ENCODE data around the gene UBAC2. TPM values are rescaled to one million over a fixed set of nuclear protein-coding genes. Genes with fewer than 3 reads are reported as not detected.

Gene UBAC2
- total RNA-seq, 2 experiments from 2014 or later, result 26.8 to 28.5 TPM

- peak overlapping the region; percentile 75 for H3K4me2 ChIP-seq (ENCODE audit: low read length)
- no peak overlapping the region for H2AFZ ChIP-seq (ENCODE audit: low read length)
- no peak for TF ChIP-seq EZH2phosphoT487 (IDR thresholded peaks at IDR 0.05; ENCODE audit: borderline replicate concordance, low read depth, low read length)
- TF ChIP-seq, protein P1, sequence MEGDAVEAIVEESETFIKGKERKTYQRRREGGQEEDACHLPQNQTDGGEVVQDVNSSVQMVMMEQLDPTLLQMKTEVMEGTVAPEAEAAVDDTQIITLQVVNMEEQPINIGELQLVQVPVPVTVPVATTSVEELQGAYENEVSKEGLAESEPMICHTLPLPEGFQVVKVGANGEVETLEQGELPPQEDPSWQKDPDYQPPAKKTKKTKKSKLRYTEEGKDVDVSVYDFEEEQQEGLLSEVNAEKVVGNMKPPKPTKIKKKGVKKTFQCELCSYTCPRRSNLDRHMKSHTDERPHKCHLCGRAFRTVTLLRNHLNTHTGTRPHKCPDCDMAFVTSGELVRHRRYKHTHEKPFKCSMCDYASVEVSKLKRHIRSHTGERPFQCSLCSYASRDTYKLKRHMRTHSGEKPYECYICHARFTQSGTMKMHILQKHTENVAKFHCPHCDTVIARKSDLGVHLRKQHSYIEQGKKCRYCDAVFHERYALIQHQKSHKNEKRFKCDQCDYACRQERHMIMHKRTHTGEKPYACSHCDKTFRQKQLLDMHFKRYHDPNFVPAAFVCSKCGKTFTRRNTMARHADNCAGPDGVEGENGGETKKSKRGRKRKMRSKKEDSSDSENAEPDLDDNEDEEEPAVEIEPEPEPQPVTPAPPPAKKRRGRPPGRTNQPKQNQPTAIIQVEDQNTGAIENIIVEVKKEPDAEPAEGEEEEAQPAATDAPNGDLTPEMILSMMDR (conservative IDR thresholded peaks at IDR 0.05; ENCODE audit: low read length), result no peak
- H3K9me3 ChIP-seq (ENCODE audit: low read length), result no peaks in the 10 kb centered on the region
- POLR2A ChIA-PET, result interaction anchor here (0.9 to 1.0 kb wide), 3 partner anchors 10 to 23 kb away, joined by 3 to 4 read pairs (median 3); no protein-coding TSS in a partner anchor
- CTCF ChIA-PET (ENCODE audit: unreplicated experiment), result no interaction called here
- H3K4me1 ChIP-seq (ENCODE audit: insufficient read depth, low read length, poor library complexity, severe bottlenecking), result peaks cover 87% of the 10 kb centered on the region
- no peaks in the 10 kb centered on the region; the same call in 1 of the 2 replicates for H4K20me1 ChIP-seq (ENCODE audit: insufficient read depth, low read length)
- peak overlapping the region; percentile 49 for H3K4me3 ChIP-seq (ENCODE audit: low read depth, low read length, poor library complexity, severe bottlenecking)
- DNase-seq (ENCODE audit: low spot score), result no peak
- no TSS peak for BruUV-seq (replicated peaks)
- no peaks in the 10 kb centered on the region for H3K9me2 ChIP-seq (ENCODE audit: insufficient read depth, low read length)
- intact Hi-C loops (cut with micrococcal nuclease; ENCODE audit: unreplicated experiment), result no loop called here
- 0 out of 2 replicates have a peak, but pooled peaks cover 9% of the 10 kb centered on the region for H3K36me3 ChIP-seq (ENCODE audit: insufficient read depth, low read length)
- peaks cover 96% of the 10 kb centered on the region for H3K79me2 ChIP-seq (ENCODE audit: insufficient read depth, low read depth, low read length)
- peak overlapping the region; percentile 97 for H3K27ac ChIP-seq (ENCODE audit: low read depth, low read length, poor library complexity, severe bottlenecking)
These were observed 21.0 kb downstream of the UBAC2 start for GRCh38 chr13:99221567-99222239.

- CTCF ChIA-PET (ENCODE audit: unreplicated experiment), result no interaction called here
- Histone ChIP-seq H3K4me2 (ENCODE audit: low read length) (peak overlapping the region; percentile 75), H3K79me2 (ENCODE audit: insufficient read depth, low read depth, low read length) (peaks cover 94% of the 10 kb centered on the region), H4K20me1 (ENCODE audit: insufficient read depth, low read length) (no peaks in the 10 kb centered on the region), H3K27ac (ENCODE audit: low read depth, low read length, poor library complexity, severe bottlenecking) (peak overlapping the region; percentile 97), H3K36me3 (ENCODE audit: insufficient read depth, low read length) (0 out of 2 replicates have a peak, but pooled peaks cover 9% of the 10 kb centered on the region), H3K9me2 (ENCODE audit: insufficient read depth, low read length) (no peaks in the 10 kb centered on the region), H2AFZ (ENCODE audit: low read length) (0 out of 2 replicates have a peak overlapping the region, but pooled peaks have one; percentile 35), H3K4me1 (ENCODE audit: insufficient read depth, low read length, poor library complexity, severe bottlenecking) (peaks cover 99% of the 10 kb centered on the region), H3K4me3 (ENCODE audit: low read depth, low read length, poor library complexity, severe bottlenecking) (peak overlapping the region; percentile 57), H3K9me3 (ENCODE audit: low read length) (no peaks in the 10 kb centered on the region)
- POLR2A ChIA-PET, result interaction anchor here (1.0 to 1.2 kb wide), 2 partner anchors 9 to 17 kb away, joined by 4 to 5 read pairs; no protein-coding TSS in a partner anchor
- intact Hi-C loops (cut with micrococcal nuclease; ENCODE audit: unreplicated experiment), result no loop called here
- BruUV-seq (replicated peaks), result no TSS peak
- DNase-seq (ENCODE audit: low spot score), result no peak
- TF ChIP-seq, protein P1 (conservative IDR thresholded peaks at IDR 0.05; ENCODE audit: low read length), result no peak
- no peak for TF ChIP-seq EZH2phosphoT487 (IDR thresholded peaks at IDR 0.05; ENCODE audit: borderline replicate concordance, low read depth, low read length)
These were observed 22.9 kb downstream of the UBAC2 start for GRCh38 chr13:99223587-99223986.

DNA sequence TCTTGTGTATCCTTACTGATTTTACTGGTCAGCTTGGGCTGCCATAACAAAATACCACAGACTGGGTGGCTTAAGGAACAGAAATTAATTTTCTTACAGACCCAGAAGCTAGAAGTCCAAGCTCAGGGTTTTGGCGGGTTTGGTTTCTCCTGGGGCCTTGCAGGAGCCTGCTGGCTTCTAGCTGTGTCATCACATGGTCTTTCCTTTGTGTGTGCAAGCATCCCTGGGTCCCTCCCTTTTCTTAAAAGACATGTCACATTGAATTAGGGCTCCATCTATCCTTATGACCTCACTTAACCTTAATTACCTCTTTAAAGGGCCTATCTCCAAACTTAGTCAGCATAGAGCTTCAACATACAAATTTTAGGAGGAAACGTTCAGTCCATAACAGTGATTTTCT lies 23.4 kb downstream of the UBAC2 start:
- DNase-seq (ENCODE audit: low spot score), result peak; percentile 38
- Histone ChIP-seq H3K4me1 (ENCODE audit: insufficient read depth, low read length, poor library complexity, severe bottlenecking) (peaks cover 96% of the 10 kb centered on the region), H2AFZ (ENCODE audit: low read length) (0 out of 2 replicates have a peak overlapping the region, but pooled peaks have one; percentile 35), H3K4me2 (ENCODE audit: low read length) (peak overlapping the region; percentile 75), H3K4me3 (ENCODE audit: low read depth, low read length, poor library complexity, severe bottlenecking) (peak overlapping the region; percentile 57), H4K20me1 (ENCODE audit: insufficient read depth, low read length) (no peaks in the 10 kb centered on the region), H3K27ac (ENCODE audit: low read depth, low read length, poor library complexity, severe bottlenecking) (peak overlapping the region; percentile 97), H3K9me2 (ENCODE audit: insufficient read depth, low read length) (no peaks in the 10 kb centered on the region), H3K36me3 (ENCODE audit: insufficient read depth, low read length) (0 out of 2 replicates have a peak, but pooled peaks cover 9% of the 10 kb centered on the region), H3K79me2 (ENCODE audit: insufficient read depth, low read depth, low read length) (peaks cover 89% of the 10 kb centered on the region), H3K9me3 (ENCODE audit: low read length) (no peaks in the 10 kb centered on the region)
- POLR2A ChIA-PET, result interaction anchor here (1.0 to 1.2 kb wide), 2 partner anchors 9 to 18 kb away, joined by 4 to 5 read pairs; no protein-coding TSS in a partner anchor
- CTCF ChIA-PET (ENCODE audit: unreplicated experiment), result no interaction called here
- TF ChIP-seq, protein P1 (conservative IDR thresholded peaks at IDR 0.05; ENCODE audit: low read length), result no peak
- no peak for TF ChIP-seq EZH2phosphoT487 (IDR thresholded peaks at IDR 0.05; ENCODE audit: borderline replicate concordance, low read depth, low read length)
- intact Hi-C loops (cut with micrococcal nuclease; ENCODE audit: unreplicated experiment), result no loop called here
- BruUV-seq (replicated peaks), result no TSS peak

Data from OCI-LY7 (cell line).